HFF-Myc (cell line): ENCODE measurements around the gene PTGER4.

Experiments used
- DNase-seq: peaks from one replicate; pipeline ENCODE4 v3.0.0-alpha.2; 2011; ENCODE audit warnings: low read depth; ENCODE audit errors: extremely low read depth
- H3K4me3 ChIP-seq: replicated peaks from 2 replicates; pipeline ENCODE4 v1.5.1; 2011; ENCODE audit warnings: low read depth, mild to moderate bottlenecking, control low read depth, low read length
- TF ChIP-seq, protein P1 (sequence below): IDR thresholded peaks from 2 replicates; pipeline ENCODE4 v1.5.1; 2012; ENCODE audit warnings: mild to moderate bottlenecking, low read depth, low read length, control low read depth; ENCODE audit errors: missing control alignments

Gene PTGER4

DNA sequence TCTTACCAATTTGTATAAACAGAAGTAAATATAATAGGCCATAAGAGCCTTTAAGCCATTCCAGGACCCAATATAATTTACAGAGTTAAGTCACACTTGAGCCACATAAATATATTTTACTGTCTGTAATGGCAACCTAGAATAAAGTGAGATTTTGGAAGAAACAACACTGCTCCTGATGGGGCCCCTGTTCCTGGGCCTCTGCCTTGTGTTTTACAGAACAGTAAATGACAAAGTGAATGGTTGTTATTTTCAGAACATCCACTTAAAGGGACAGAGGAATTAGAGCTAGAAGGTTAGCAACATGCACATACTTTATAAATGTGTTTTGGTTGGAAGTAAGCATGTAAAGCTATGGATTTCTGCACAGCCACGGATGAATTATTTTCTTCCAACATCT, 3.6 kb downstream of the PTGER4 start:
- no peak for DNase-seq
- TF ChIP-seq, protein P1, sequence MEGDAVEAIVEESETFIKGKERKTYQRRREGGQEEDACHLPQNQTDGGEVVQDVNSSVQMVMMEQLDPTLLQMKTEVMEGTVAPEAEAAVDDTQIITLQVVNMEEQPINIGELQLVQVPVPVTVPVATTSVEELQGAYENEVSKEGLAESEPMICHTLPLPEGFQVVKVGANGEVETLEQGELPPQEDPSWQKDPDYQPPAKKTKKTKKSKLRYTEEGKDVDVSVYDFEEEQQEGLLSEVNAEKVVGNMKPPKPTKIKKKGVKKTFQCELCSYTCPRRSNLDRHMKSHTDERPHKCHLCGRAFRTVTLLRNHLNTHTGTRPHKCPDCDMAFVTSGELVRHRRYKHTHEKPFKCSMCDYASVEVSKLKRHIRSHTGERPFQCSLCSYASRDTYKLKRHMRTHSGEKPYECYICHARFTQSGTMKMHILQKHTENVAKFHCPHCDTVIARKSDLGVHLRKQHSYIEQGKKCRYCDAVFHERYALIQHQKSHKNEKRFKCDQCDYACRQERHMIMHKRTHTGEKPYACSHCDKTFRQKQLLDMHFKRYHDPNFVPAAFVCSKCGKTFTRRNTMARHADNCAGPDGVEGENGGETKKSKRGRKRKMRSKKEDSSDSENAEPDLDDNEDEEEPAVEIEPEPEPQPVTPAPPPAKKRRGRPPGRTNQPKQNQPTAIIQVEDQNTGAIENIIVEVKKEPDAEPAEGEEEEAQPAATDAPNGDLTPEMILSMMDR = no peak
- no peak overlapping the region for H3K4me3 ChIP-seq

- H3K4me3 ChIP-seq = no peak overlapping the region
- no peak for DNase-seq
- TF ChIP-seq, protein P1 = no peak
These were observed 5.5 kb downstream of the PTGER4 start for GRCh38 chr5:40685193-40685592.

DNA sequence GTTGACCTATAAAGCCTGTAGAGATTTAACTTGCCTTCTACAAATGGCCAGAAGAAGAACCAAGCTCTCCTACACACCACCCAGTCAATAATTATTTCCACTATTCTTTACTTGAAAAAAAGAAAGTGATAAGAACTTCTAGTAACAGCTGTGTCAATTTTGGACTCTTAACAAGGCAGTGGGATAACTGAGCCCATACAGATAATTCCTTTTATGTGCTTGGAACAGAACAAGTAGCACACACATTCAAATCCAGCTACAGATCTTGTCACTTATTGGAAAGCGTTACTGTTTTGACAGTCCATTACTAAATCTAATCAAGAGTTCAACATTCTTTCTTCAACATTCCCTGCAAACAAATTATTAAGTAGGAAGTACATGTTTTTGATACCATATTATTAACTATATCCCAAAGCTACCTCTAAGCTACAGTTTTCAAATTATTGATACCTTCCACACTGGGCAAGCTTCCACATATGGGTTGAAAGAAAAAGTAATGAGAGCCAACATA, 6.3 kb downstream of the PTGER4 start:
- TF ChIP-seq, protein P1 = no peak
- DNase-seq = no peak
- no peak overlapping the region for H3K4me3 ChIP-seq

- no peak for DNase-seq
- H3K4me3 ChIP-seq = no peak overlapping the region
- TF ChIP-seq, protein P1 = no peak
These were observed 7.6 kb downstream of the PTGER4 start for GRCh38 chr5:40687321-40687720.

DNA sequence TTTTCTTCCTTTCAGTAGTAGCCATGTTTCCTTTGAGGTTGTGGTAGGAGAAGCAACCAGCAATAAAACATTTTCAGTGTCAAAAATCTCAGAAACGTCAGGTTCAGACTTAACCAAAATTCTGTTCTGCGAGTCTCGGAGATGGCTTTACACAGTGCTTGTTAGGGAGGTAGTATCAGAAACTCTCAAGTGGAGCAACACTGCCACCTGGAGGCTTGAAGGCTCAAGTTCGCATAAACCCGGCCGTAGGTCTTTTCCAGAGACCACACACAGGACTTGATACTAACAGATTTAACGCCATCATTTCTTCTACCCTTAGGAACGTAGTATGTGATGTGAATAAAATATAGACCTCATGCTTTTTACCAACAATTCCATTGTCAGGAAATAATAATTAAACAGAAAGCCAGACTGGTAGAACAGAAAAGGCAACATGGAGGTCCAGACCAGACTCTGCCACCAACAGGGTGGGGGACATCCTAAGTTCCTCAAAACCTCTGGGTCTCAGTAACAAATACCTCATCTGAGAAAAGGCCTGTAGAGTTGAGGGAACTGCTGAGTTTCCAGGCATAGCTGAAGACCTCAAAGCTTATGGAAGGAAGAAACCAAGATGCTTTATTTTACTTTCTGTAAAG, 8.5 kb downstream of the PTGER4 start:
- DNase-seq = peak; percentile 82
- TF ChIP-seq, protein P1 = peak; percentile 76
- H3K4me3 ChIP-seq = no peak overlapping the region

DNA sequence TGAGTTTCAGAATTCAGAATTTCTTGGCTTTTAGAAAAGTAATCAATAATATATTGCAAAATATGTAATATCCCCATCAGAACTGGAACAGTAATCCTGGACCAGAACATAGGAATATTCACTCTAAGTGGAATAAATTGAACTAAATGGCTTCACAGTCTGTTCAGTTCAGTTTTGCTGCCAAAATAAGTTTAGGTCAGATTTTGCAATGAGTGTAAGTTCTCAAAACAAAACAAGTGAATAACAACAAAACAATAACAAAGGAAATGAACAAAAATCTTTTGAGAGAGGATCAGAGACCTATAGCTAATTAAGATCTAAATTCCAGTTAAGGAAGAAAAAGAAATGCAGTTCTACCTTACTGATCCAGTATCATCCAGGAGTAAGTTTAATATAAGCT, 9.3 kb downstream of the PTGER4 start:
- DNase-seq = no peak
- no peak overlapping the region for H3K4me3 ChIP-seq
- TF ChIP-seq, protein P1 = no peak

GRCh38 chr5:40689438-40689837, 9.7 kb downstream of the PTGER4 start:
- no peak overlapping the region for H3K4me3 ChIP-seq
- TF ChIP-seq, protein P1 = no peak
- peak; percentile 92 for DNase-seq
